Stimulated activated CD4-positive, alpha-beta T cell treated with anti-CD3 and anti-CD28 coated beads, Interleukin-2, amount 100 ng/mL, for 24 hours (primary cell): ENCODE results near the gene CALN1.
"Not testable (repeated sequence)": the region's sequence is repeated elsewhere in the genome, so short reads cannot be mapped to it uniquely, and the experiment has no call there.

Source experiments
- DNase-seq, 2 donors: peaks; one replicate each; pipeline ENCODE4 v3.0.0-alpha.2; 2020

Gene CALN1

DNA sequence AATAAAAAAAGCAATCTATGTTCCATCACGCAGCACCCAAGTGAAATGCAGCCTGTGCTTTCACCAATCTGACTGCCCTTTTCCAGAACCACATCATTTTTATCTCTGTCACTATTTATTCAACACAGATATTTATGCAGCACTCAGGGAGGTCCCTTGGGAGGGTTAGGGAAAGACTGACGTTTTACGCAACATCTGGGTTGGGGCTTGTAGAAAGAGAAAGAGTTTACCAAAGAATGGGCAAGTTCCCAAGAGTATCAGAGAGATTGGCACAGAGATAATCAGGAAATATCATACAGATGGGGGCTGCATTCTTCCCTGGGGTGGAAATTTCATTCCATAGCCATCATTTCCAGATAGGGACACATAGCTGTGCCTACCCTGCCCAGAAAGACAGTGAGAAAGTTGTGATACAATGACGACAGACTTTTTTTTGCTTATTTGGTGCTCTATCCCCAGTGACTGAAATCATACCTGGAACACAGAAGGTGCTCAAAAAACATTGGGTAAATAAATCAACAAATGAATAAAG is 474.2 kb downstream of the CALN1 start:
- no peak for DNase-seq

DNA sequence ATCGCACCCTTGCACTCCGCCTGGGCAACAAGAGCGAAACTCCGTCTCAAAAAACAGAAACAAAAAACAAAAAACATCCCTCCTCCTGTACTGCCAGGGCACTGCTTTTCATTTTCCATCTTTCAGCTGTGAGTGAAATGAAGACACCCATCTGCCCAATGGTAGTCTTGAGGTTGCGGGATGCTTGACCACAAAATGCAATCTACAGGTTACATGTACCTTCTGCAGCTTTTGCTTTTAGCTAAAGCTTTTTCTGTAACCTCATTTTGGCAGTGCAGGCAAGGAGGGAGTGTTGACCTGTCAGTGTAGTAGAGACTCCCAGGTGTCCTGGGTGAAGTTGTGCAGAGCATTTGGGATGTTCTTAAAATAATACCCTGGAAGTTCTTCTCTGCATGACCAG is 476.5 kb downstream of the CALN1 start:
- DNase-seq, result no peak

- DNase-seq, result no peak
These were observed 478.7 kb downstream of the CALN1 start for GRCh38 chr7:71933426-71933825.

DNA sequence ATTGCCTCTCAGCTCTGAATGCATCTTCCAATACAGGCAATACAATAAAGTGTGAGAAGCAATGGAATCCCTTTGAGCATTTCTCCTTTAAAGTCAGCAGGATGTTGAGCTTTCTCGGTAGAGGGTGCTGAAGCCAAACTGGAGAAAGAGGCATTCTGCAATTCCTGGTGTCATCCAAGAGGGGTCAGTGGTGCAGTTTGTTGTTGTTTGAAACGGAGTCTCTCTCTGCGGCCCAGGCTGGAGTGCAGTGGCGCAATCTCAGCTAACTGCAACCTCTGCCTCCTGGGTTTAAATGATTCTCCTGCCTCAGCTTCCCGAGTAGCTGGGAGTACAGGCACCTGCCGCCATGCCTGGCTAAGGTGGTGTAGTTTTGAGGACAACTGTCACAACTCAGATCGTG is 486.5 kb downstream of the CALN1 start:
- DNase-seq, result no peak

- not testable (repeated sequence) for DNase-seq
These were observed 497.9 kb downstream of the CALN1 start for GRCh38 chr7:71914204-71914603.

DNA sequence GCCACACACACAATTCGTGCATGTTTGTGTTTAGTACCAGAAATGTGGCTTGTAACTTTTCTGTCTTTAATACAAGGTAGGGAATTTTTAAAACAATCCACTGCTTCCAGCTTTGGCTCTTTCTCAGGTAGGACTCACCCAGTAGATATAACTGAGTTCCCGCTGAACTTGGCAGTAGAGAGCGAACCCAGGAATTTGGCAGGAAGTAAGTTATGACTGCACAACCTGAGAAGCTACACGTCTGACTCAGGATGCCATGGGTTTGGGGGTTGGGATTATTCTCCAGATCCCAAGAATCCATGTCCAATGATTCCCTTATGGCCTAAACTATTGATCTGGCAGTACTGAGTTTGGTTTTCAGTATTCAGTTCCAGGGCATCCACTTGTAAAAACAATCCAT is 499.7 kb downstream of the CALN1 start:
- no peak for DNase-seq

DNA sequence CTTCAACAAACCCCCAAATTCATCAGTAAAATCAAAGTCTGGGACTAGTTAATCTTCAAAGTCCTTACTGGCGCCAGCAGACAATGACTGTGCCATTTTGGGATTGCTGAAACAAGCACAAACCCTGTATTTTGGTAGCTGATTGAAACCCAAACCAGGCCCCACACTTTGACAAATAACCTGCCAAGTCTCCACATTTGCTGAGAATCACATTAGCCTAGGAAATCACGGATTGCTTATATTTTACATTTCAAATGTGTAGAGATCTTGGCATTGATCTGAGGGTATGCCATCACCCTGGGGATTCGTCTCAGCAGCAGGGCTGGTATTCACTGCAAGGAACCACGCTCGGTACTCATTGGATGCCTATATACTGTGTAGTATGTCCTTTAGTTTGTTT is 501.1 kb downstream of the CALN1 start:
- DNase-seq, result no peak

DNA sequence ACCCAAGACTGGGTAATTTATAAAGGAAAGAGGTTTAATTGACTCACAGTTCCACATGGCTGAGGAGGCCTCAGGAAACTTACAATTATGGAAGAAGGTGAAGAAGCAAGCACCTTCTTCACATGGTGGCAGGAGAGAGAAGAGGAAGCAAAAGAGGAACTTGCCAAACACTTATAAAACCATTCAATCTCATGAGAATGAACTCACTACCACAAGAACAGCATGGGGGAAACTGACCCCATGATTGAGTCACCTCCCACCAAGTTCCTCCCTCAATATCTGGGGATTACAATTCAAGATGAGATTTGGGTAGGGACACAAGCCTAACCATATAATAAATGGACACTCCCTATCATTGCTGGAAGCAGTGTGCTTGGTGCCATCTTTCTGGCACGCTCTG is 506.3 kb downstream of the CALN1 start:
- no peak for DNase-seq

DNA sequence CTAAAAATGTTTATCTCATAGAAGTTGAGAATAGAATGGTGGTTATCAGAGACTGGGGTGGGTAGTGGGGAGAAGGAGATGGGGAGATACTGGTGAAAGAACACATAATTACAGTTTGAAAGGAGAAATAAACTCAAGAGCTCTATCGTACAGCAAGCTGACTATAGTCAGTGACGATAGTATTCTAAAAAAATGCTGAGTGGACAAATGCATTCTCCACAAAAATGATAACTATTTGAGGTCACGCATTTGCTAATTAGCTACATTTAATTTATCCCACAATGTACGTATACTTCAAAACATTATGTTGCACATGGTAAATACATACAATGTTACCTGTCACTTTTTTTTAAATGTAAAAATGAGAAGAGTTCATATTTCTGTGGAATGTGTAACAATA is 507.7 kb downstream of the CALN1 start:
- no peak for DNase-seq

GRCh38 chr7:71900556-71900955 is 511.6 kb downstream of the CALN1 start:
- no peak for DNase-seq

- no peak for DNase-seq
These were observed 515.6 kb downstream of the CALN1 start for GRCh38 chr7:71896535-71896934.

GRCh38 chr7:71886046-71886445 is 526.1 kb downstream of the CALN1 start:
- DNase-seq, result no peak

GRCh38 chr7:71885487-71885886 is 526.7 kb downstream of the CALN1 start:
- DNase-seq, result no peak

GRCh38 chr7:71883415-71883814 is 528.7 kb downstream of the CALN1 start:
- no peak for DNase-seq

- no peak for DNase-seq
These were observed 540.7 kb downstream of the CALN1 start for GRCh38 chr7:71871446-71871845.

DNA sequence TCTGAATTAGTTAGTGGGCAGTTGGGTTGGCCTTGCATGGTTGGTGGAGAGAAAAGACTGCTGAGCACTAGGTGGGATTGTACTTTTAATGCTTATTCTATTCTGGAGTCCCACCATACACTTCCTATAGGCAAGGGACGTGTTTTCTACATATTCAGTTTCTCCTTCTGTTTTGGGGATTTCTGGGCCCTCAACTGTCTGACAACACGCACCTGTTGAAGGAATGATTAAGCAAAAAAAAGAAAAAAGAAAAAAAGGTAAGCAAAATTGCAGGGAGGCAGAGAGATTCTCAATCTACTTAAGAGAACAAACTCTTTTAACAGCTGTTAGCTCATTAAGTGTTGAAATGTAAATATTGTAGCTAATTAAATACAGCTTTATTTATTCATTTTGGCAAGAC is 541.3 kb downstream of the CALN1 start:
- no peak for DNase-seq

DNA sequence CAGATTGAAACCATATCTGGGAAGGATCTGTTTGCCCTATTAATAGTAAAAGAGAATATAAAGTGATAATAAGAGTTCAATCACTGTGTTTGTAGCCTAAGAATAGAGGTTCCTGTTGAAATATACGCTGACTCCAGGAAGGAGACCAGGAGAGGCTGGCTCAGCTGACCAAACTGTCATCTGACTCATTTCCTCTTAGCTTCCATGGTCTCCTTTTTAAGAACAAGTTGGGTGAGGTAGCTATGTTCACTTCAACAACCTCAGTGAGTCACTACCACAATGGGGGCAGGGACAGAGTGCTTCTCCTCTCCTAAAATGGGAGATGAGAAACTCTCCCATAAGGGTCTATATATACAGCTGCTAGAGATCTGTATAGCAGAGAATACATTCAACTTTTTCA is 543.3 kb downstream of the CALN1 start:
- DNase-seq, result no peak

DNA sequence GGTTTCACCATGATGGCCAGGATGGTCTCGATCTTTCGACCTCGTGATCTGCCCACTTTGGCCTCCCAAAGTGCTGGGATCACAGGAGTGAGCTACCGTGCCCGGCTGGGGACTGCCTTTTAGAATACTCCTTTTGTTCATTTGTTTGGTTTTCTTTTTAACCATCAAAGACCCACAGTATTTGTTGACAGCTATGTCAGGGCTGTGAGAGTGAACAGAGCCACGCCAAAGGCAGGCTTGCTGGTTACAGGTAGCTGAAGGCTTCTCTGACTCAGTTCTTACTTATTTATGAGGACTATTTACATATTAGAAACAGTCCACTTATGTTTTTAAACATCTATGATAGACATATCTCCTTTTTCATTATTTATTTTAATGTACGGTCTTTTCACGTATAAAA is 544.5 kb downstream of the CALN1 start:
- DNase-seq, result no peak

GRCh38 chr7:71865172-71865571 is 547.0 kb downstream of the CALN1 start:
- DNase-seq, result no peak

GRCh38 chr7:71864130-71864529 is 548.0 kb downstream of the CALN1 start:
- no peak for DNase-seq

- no peak for DNase-seq
These were observed 551.6 kb downstream of the CALN1 start for GRCh38 chr7:71860572-71860971.

DNA sequence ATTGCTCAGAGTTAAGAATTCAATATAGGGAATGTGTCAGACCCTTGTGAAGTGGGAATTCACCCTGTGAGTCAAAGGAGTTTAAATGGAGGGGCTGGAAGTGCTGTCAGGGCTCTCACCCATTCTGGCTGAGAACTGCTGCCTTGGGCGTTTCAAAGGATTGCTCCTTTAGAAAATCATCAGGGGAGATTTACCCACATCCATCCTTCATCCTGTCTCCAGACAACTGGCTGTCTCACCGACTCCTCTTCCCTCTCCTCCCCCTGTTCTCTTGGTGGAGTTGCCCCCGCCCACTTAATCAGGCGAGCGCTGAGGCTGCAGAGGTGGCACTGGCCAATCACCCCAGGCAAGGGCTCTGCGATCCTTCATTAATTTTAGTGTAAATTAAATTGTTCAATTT is 554.8 kb downstream of the CALN1 start:
- no peak for DNase-seq

- no peak for DNase-seq
These were observed 557.4 kb downstream of the CALN1 start for GRCh38 chr7:71854546-71855397.

GRCh38 chr7:71851776-71852498 is 560.2 kb downstream of the CALN1 start:
- no peak for DNase-seq
